AG04449 (cell line): ENCODE data around the gene FLOT1.

Source experiments
- CTCF ChIA-PET: fragments of 350-600 bp; formaldehyde crosslinking; extraction: SDS; loops from one replicate; lab custom pipeline; 2021; ENCODE audit warnings: antibody characterized with exemption; lab: Yijun Ruan, JAX
- POLR2A ChIA-PET: fragments of 400-600, 350-600 bp; formaldehyde crosslinking; extraction: SDS; loops from one replicate; lab custom pipeline; 2020; ENCODE audit warnings: antibody characterized with exemption, inconsistent platforms; lab: Yijun Ruan, JAX
- DNase-seq: peaks from one replicate; pipeline ENCODE4 v3.0.0-alpha.2; 2010; ENCODE audit warnings: low read depth, low spot score
- H3K4me3 ChIP-seq: 2 replicates; pipeline ENCODE4 v1.5.1; 2011; ENCODE audit warnings: low read depth, mild to moderate bottlenecking, control low read depth, low read length
- TF ChIP-seq, protein P1 (sequence below): IDR thresholded peaks from one replicate; pipeline ENCODE4 v1.5.1; 2011; ENCODE audit warnings: mild to moderate bottlenecking, moderate library complexity, low read length, control low read depth, inconsistent platforms; ENCODE audit not compliant: insufficient read depth; ENCODE audit errors: missing control alignments

The FLOT1 gene

DNA sequence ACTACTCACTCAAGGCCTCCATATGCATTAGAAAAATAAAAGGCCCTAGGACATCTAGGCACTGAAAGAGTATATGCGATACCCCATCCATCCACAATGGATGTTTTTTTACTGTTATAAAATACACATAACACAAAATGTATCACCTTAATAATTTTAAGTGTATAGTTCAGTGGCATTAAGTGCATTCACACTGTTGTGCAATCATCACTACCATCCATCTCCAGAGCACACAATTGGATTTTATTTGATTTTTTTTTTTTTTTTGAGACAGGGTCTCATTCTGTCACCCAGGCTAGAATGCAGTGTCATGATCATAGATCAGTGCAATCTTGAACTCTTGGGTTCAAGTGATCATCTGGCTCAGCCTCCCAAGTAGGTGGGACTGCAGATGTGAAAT lies 28.2 kb downstream of the FLOT1 start:
- no peak for DNase-seq
- POLR2A ChIA-PET, result no interaction called here
- H3K4me3 ChIP-seq, result no peak overlapping the region
- CTCF ChIA-PET, result no interaction called here
- TF ChIP-seq, protein P1, sequence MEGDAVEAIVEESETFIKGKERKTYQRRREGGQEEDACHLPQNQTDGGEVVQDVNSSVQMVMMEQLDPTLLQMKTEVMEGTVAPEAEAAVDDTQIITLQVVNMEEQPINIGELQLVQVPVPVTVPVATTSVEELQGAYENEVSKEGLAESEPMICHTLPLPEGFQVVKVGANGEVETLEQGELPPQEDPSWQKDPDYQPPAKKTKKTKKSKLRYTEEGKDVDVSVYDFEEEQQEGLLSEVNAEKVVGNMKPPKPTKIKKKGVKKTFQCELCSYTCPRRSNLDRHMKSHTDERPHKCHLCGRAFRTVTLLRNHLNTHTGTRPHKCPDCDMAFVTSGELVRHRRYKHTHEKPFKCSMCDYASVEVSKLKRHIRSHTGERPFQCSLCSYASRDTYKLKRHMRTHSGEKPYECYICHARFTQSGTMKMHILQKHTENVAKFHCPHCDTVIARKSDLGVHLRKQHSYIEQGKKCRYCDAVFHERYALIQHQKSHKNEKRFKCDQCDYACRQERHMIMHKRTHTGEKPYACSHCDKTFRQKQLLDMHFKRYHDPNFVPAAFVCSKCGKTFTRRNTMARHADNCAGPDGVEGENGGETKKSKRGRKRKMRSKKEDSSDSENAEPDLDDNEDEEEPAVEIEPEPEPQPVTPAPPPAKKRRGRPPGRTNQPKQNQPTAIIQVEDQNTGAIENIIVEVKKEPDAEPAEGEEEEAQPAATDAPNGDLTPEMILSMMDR, result no peak

DNA sequence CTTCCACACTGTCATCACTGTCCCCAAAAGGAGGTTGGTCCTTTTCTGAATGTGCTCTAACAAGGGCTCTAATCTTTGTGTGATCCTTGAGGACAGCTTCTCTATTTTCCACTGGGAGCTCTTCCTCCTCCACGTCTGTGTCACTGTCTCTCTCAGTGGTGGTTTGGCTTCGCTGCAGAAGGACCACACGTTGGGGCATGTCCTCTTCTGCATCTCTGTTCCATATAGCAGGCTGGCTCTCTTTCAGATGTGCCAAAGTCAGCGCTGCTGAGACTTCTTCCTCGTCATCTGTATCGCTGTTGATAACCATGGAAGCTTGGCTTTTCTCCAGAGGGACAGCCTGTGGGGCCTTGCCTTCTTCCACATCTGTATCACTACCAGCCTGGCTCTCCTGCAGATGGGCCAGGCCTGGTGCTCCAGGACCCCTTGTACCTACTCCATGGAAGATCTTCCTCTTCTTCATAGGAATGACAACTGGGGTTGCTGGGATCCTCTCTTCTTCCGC lies 30.0 kb downstream of the FLOT1 start:
- no peak for DNase-seq
- ChIA-PET CTCF (interaction anchor here (1.0 to 1.6 kb wide), 2 partner anchors 28 to 34 kb away, joined by 3 to 5 read pairs; no protein-coding TSS in a partner anchor), POLR2A (no interaction called here)
- TF ChIP-seq, protein P1, result no peak
- H3K4me3 ChIP-seq, result no peak overlapping the region

DNA sequence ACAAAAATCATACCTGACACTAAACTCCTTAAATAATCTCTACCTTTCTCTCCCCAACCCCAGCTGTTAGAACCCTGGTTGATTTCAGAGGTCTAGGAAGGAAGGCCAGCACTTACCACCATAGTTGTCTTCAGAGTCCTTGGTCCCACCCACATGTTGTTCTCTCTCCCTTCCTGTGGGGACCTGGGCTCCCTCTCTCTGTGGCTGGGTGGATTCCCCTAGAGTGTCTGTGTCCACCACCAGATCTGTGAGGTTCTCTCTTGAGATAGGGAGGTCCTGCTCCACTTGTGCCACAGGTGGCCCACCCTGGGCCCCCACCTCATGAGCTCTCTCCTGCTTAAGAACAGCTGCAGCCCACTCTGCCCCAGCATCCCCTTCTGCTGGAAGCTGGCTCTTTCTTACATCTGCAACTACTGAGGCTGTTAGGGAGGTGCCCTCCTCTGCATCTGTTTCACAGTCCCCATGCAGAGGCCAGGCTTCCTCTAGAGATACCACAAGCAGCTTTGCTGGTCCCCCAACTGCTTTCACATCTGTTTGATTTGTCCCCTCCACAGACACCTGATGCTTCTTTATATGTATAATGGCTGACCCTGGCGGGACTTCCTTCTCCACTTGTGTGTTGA lies 30.6 kb downstream of the FLOT1 start:
- CTCF ChIA-PET, result interaction anchor here (1.2 to 1.9 kb wide), 4 partner anchors 11 to 375 kb away, joined by 3 to 6 read pairs (median 4); no protein-coding TSS in a partner anchor
- no peak overlapping the region for H3K4me3 ChIP-seq
- no peak for DNase-seq
- TF ChIP-seq, protein P1, result no peak
- POLR2A ChIA-PET, result interaction anchor here (0.8 kb wide), 1 partner anchor 21 kb away, joined by 3 read pairs; the partner anchor contains the start of gene NRM

DNA sequence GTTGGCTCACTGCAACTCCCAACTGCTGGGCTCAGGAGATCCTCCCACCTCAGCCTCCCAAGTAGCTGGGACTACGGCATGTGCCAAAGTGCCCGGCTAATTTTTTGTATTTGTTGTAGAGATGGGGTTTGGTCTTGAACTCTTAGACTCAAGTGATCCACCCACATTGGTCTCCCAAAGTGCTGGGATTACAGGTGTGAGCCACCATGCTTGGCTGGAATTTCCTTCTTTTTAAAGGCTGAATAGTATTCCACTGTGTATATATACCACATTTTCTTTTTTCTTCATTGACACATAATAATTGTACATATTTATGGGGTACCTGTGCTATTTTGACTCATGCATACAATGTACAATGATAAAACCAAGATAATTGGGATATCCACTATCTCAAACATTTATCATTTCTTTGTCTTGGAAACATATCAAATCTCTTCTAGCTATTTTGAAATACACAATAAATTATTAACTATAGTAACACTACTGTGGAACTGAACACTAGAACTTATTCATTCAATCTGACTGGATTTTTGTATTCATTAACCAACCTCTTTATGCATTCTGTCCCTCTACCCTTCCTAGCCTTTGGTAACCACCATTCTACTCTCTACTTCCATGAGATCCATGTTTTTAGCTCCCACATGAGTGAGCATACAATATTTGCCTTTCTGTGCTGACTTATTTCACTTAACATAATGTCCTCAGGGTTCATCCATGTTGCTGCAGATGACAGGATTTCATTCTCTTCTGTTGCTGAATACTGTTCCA lies 33.2 kb downstream of the FLOT1 start:
- no peak for DNase-seq
- POLR2A ChIA-PET, result no interaction called here
- no peak overlapping the region for H3K4me3 ChIP-seq
- CTCF ChIA-PET, result interaction anchor here (0.7 to 1.6 kb wide), 2 partner anchors 11 to 31 kb away, joined by 3 to 5 read pairs; no protein-coding TSS in a partner anchor
- TF ChIP-seq, protein P1, result no peak

DNA sequence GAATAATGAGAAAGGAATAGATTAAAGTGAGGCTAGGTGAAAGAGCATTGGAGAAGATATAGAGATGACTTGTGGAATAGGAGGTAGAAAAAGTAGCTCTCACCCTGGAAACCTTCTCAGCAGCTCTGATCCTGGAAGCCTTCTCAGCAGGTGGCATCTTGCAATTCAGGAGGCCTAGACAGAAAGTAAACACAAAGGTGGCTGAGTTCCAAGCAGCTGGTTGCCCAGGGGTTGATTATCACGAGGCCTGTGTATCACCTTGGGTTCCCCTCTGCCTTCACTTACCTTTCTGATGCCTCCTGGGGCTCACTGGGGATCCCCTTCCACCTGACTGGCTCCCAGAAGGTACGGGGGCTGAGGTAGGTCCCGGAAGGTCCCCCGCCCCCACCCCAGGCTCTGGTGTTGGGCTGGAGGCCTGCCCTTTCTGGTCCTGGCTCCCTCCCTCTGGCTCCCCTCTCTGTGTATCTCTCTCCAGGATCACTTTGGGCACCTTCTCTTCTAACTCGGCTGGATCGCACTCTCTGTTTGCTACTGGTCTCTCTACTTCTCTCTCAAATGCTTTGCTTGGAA lies 35.1 kb downstream of the FLOT1 start:
- ChIA-PET POLR2A (no interaction called here), CTCF (interaction anchor here (0.7 to 0.9 kb wide), 2 partner anchors 10 to 372 kb away, joined by 3 read pairs; partner anchors contain the start of gene MDC1)
- H3K4me3 ChIP-seq, result no peak overlapping the region
- TF ChIP-seq, protein P1, result no peak
- DNase-seq, result no peak
